H1 (cell line): ENCODE measurements around the gene MYG1. TPM values are rescaled to one million over a fixed set of nuclear protein-coding genes. Genes with fewer than 3 reads are reported as not detected.
A peak's percentile ranks its signal among the peaks of the same experiment; 100 is the strongest.

ENCODE experiments used
- CTCF ChIA-PET: fragments of 300-600 bp; sonication (Branson Sonifier 250); formaldehyde crosslinking; loops from one replicate; lab custom pipeline; 2021; ENCODE audit not compliant: partially characterized antibody; lab: Charles Lee
- POLR2A ChIA-PET: fragments of 300-600 bp; sonication (Branson Sonifier 250); formaldehyde crosslinking; loops from one replicate; lab custom pipeline; 2021; ENCODE audit warnings: inconsistent platforms; ENCODE audit not compliant: partially characterized antibody; lab: Charles Lee
- DNase-seq, 2 experiments: peaks; one replicate each; pipeline versions ENCODE4 v3.0.0 to v3.0.0-alpha.2; 2010 to 2022; ENCODE audit warnings: low spot score in 2 of 2, low read depth in 1 of 2, mixed read lengths in 1 of 2
- FAIRE-seq: peaks from 2 replicates; lab custom pipeline; 2011; peaks lifted over from hg19 to GRCh38; lab: Jason Lieb, UNC
- H2AFZ ChIP-seq: 2 replicates; pipeline ENCODE4 v1.8.1; 2012; ENCODE audit warnings: low read length, inconsistent platforms
- H2AK5ac ChIP-seq: 2 replicates; pipeline ENCODE4 v1.6.1; 2013; ENCODE audit warnings: low read depth, low read length
- H2BK120ac ChIP-seq: replicated peaks from 2 replicates; pipeline ENCODE3; 2013; ENCODE audit warnings: low read depth, low read length, inconsistent platforms
- H2BK12ac ChIP-seq: 2 replicates; pipeline ENCODE4 v1.6.1; 2013; ENCODE audit warnings: low read depth, low read length
- H2BK15ac ChIP-seq: 2 replicates; pipeline ENCODE4 v1.6.1; 2013; ENCODE audit warnings: low read length
- H2BK20ac ChIP-seq: 2 replicates; pipeline ENCODE4 v1.6.1; 2013; ENCODE audit warnings: low read length
- H2BK5ac ChIP-seq: 2 replicates; pipeline ENCODE4 v1.6.1; 2013; ENCODE audit warnings: low read depth, low read length
- H3K14ac ChIP-seq: 2 replicates; pipeline ENCODE4 v1.6.1; 2013; ENCODE audit warnings: inconsistent platforms; ENCODE audit not compliant: insufficient read length
- H3K18ac ChIP-seq: 2 replicates; pipeline ENCODE4 v1.6.1; 2013; ENCODE audit warnings: low read length; ENCODE audit errors: extremely low read depth
- H3K23ac ChIP-seq: 2 replicates; pipeline ENCODE4 v1.6.1; 2013; ENCODE audit warnings: inconsistent platforms; ENCODE audit not compliant: insufficient read length
- H3K23me2 ChIP-seq: 2 replicates; pipeline ENCODE4 v1.6.1; 2013; ENCODE audit warnings: low read depth, low read length
- H3K27ac ChIP-seq: 2 replicates; pipeline ENCODE4 v1.6.1; 2011; ENCODE audit warnings: low read depth, low read length, inconsistent platforms
- H3K27me3 ChIP-seq, 4 experiments: replicated peaks in 1 of 4; 1 replicate in 1 of 4; 2 replicates in 3 of 4; pipeline versions ENCODE4 v1.6.1 to v1.8.1; 2011 to 2013; ENCODE audit warnings: low read length in 3 of 4, mild to moderate bottlenecking in 3 of 4, inconsistent platforms in 2 of 4, mixed read lengths in 2 of 4, moderate library complexity in 1 of 4; ENCODE audit not compliant: control insufficient read depth in 3 of 4, insufficient read depth in 3 of 4; ENCODE audit errors: extremely low read depth in 1 of 4
- H3K36me3 ChIP-seq, 4 experiments: 2 replicates each; pipeline versions ENCODE4 v1.6.1 to v1.8.1; 2011 to 2013; ENCODE audit warnings: mild to moderate bottlenecking in 4 of 4, low read length in 3 of 4, moderate library complexity in 2 of 4, control low read depth in 1 of 4, inconsistent platforms in 1 of 4; ENCODE audit not compliant: insufficient read depth in 4 of 4, control insufficient read depth in 2 of 4
- H3K4ac ChIP-seq: replicated peaks from 2 replicates; pipeline ENCODE3; 2013; ENCODE audit warnings: low read length, low read depth, mixed read lengths, inconsistent platforms; ENCODE audit not compliant: insufficient read length
- H3K4me1 ChIP-seq, 4 experiments: replicated peaks in 1 of 4; 1 replicate in 1 of 4; 2 replicates in 3 of 4; pipeline versions ENCODE4 v1.6.1 to v1.8.1; 2011 to 2013; ENCODE audit warnings: low read length in 3 of 4, inconsistent platforms in 2 of 4, mixed read lengths in 1 of 4; ENCODE audit not compliant: insufficient read depth in 4 of 4, control insufficient read depth in 3 of 4
- H3K4me2 ChIP-seq, 2 experiments: 2 replicates each; pipeline versions ENCODE4 v1.6.1 to v1.8.1; 2011 to 2013; ENCODE audit warnings: low read depth in 2 of 2, low read length in 2 of 2, control low read depth in 1 of 2, inconsistent platforms in 1 of 2, mild to moderate bottlenecking in 1 of 2; ENCODE audit not compliant: insufficient read depth in 1 of 2
- H3K4me3 ChIP-seq, 4 experiments: fragments of 200-600, 300-600 bp in 1 of 4; sonication (generic), shearing (Covaris generic), sonication (Bioruptor Twin) in 1 of 4; 2 replicates each; pipeline versions ENCODE4 v1.5.1 to v1.8.1; 2011 to 2016; ENCODE audit warnings: low read length in 4 of 4, low read depth in 3 of 4, control low read depth in 2 of 4, inconsistent platforms in 2 of 4, mild to moderate bottlenecking in 2 of 4, mixed read lengths in 1 of 4, moderate library complexity in 1 of 4; ENCODE audit not compliant: insufficient read depth in 2 of 4; ENCODE audit errors: extremely low read depth in 1 of 4
- H3K56ac ChIP-seq: replicated peaks from 2 replicates; pipeline ENCODE3; 2013; ENCODE audit warnings: low read depth, mild to moderate bottlenecking, mixed read lengths, low read length, inconsistent platforms; ENCODE audit not compliant: insufficient read length
- H3K79me1 ChIP-seq: 2 replicates; pipeline ENCODE4 v1.6.1; 2013; ENCODE audit warnings: low read depth, low read length, control low read depth
- H3K79me2 ChIP-seq, 2 experiments: 2 replicates each; pipeline versions ENCODE4 v1.6.1 to v1.8.1; 2012 to 2013; ENCODE audit warnings: low read length in 2 of 2, mild to moderate bottlenecking in 2 of 2, inconsistent platforms in 1 of 2; ENCODE audit not compliant: insufficient read depth in 2 of 2, control insufficient read depth in 1 of 2
- H3K9ac ChIP-seq, 4 experiments: replicated peaks in 1 of 4; 1 replicate in 1 of 4; 2 replicates in 3 of 4; pipeline versions ENCODE4 v1.6.1 to v1.8.1; 2011 to 2013; ENCODE audit warnings: low read depth in 3 of 4, low read length in 3 of 4, control low read depth in 2 of 4, mild to moderate bottlenecking in 2 of 4, moderate library complexity in 2 of 4, inconsistent platforms in 1 of 4; ENCODE audit errors: extremely low read depth in 1 of 4
- H3K9me3 ChIP-seq, 2 experiments: 2 replicates each; pipeline versions ENCODE4 v1.6.1 to v1.8.1; 2012 to 2013; ENCODE audit warnings: mild to moderate bottlenecking in 2 of 2, moderate library complexity in 2 of 2, control low read depth in 1 of 2, inconsistent platforms in 1 of 2, low read depth in 1 of 2, low read length in 1 of 2, mixed read lengths in 1 of 2; ENCODE audit not compliant: insufficient read depth in 2 of 2
- H4K20me1 ChIP-seq, 2 experiments: replicated peaks in 1 of 2; 2 replicates each; pipeline versions ENCODE3 to v1.8.1; 2011 to 2013; ENCODE audit warnings: inconsistent platforms in 2 of 2, low read length in 2 of 2, mild to moderate bottlenecking in 1 of 2; ENCODE audit not compliant: insufficient read depth in 2 of 2, control insufficient read depth in 1 of 2
- H4K5ac ChIP-seq: 2 replicates; pipeline ENCODE4 v1.6.1; 2013; ENCODE audit warnings: low read length, low read depth, mixed read lengths, inconsistent platforms; ENCODE audit not compliant: insufficient read length
- H4K8ac ChIP-seq: 2 replicates; pipeline ENCODE4 v1.8.0; 2013; ENCODE audit warnings: mild to moderate bottlenecking, moderate library complexity, low read length, inconsistent platforms; ENCODE audit not compliant: insufficient read depth; ENCODE audit errors: extremely low read depth
- H4K91ac ChIP-seq: replicated peaks from 2 replicates; pipeline ENCODE3; 2013; ENCODE audit warnings: low read length, mixed read lengths, inconsistent platforms; ENCODE audit not compliant: insufficient read length
- ASH2L ChIP-seq: fragments of 200-600, 300-600 bp; sonication (generic); IDR thresholded peaks from one replicate; pipeline ENCODE4 v1.7.1; 2017; ENCODE audit warnings: low read length
- HDAC6 ChIP-seq: IDR thresholded peaks from one replicate; pipeline ENCODE4 v1.7.1; 2012; ENCODE audit warnings: low read depth, mild to moderate bottlenecking, inconsistent platforms, low read length, moderate library complexity
- KDM4A ChIP-seq: IDR thresholded peaks from one replicate; pipeline ENCODE4 v1.7.1; 2012; ENCODE audit warnings: low read depth, mild to moderate bottlenecking, moderate library complexity, low read length, inconsistent platforms; ENCODE audit not compliant: severe bottlenecking
- PHF8 ChIP-seq: fragments of 200-600 bp; sonication (generic); conservative IDR thresholded peaks from 2 replicates; pipeline ENCODE4 v1.7.1; 2012; ENCODE audit warnings: low read depth, mild to moderate bottlenecking, inconsistent platforms, low read length, moderate library complexity
- SRF ChIP-seq: IDR thresholded peaks from 2 replicates; pipeline ENCODE4 v1.6.1; 2011; ENCODE audit warnings: mild to moderate bottlenecking, low read depth, low read length, moderate library complexity
- SUZ12 ChIP-seq: fragments of 200-600 bp; sonication (generic); IDR thresholded peaks from 2 replicates; pipeline ENCODE4 v1.6.1; 2012; ENCODE audit warnings: mild to moderate bottlenecking, inconsistent platforms, low read length, moderate library complexity, mixed read lengths
- WGBS, 2 experiments: shearing (Covaris generic) in 1 of 2; methylation state at CpG; one replicate each; pipeline versions ENCODE4 v1.1.6 to v1.1.7; 2013 to 2015; ENCODE audit warnings: low lambda C conversion rate in 2 of 2, mixed read lengths in 2 of 2, inconsistent platforms in 1 of 2, low coverage in 1 of 2, missing lambda C conversion rate in 1 of 2; ENCODE audit not compliant: insufficient replicate concordance in 2 of 2, insufficient coverage in 1 of 2, insufficient read length in 1 of 2; ENCODE audit errors: extremely low coverage in 1 of 2, missing lambda C conversion rate in 1 of 2; 5-methylcytosine and 5-hydroxymethylcytosine counted together
- polyA plus RNA-seq, 7 experiments: library from polyadenylated mRNA; depleted of rRNA in 3 of 7; stranded (reverse) in 5 of 7; unstranded in 2 of 7; fragments of >200 nt in 5 of 7; fragments of 200-250 nt in 2 of 7; gene quantifications; 1 replicate in 5 of 7; 2 replicates in 1 of 7; 4 replicates in 1 of 7; pipeline versions ENCODE4 v1.2.1 to v1.2.3, GENCODE V29; 2011 to 2013; ENCODE audit warnings: missing spikeins in 2 of 7, mixed read lengths in 2 of 7
- total RNA-seq: library from RNA; stranded (reverse); fragmentation: NEBNext Ultra II Directional; extraction: Animal tissue kit (Norgen Biotek cat#: 25700); gene quantifications from 2 replicates; pipeline ENCODE4 v1.2.1, GENCODE V29; 2021

Gene MYG1
- total and polyA plus RNA-seq, 2 of the 8 experiments (the other 6 are each of a cell fraction or from before 2014, with no cell fraction given), result 83.3 to 104 TPM

DNA sequence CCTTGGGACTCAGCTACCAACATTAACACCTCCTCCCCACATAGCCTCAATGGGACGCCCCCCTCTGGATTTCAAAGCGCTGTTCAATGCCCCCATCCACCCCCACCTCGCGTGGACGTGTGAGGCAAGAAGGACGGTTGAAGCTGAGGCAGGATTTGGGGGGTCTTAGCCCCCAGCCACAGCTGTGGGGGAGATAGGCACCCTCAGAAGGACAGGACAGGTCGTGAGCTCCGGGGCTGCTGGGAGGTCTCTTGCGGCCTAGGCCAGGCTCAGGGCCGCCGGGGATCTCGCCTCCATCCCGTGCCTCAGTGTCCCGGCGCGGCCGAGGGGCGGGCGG lies 45.0 kb downstream of the MYG1 start:
- H3K27ac ChIP-seq, result no peak overlapping the region
- H2AK5ac ChIP-seq, result no peak overlapping the region
- H3K4ac ChIP-seq, result peak overlapping the region; percentile 32
- no peak overlapping the region for H2BK12ac ChIP-seq
- no peak for FAIRE-seq
- no peaks in the 10 kb centered on the region for H4K20me1 ChIP-seq
- H3K9ac ChIP-seq, result no peak overlapping the region
- no peaks in the 10 kb centered on the region for H3K79me1 ChIP-seq
- H2BK20ac ChIP-seq, result no peak overlapping the region
- WGBS, 2 experiments, result 7% methylated on average over 6 of the region's 19 CpGs; no CpG with 5 or more reads in 1 of the 2 experiments
- peak overlapping the region; percentile 92; the same call in 1 of the 2 replicates for H2BK15ac ChIP-seq
- H3K79me2 ChIP-seq, result no peaks in the 10 kb centered on the region
- ChIA-PET POLR2A (interaction anchor here (1.0 to 3.6 kb wide), 22 partner anchors 9 to 166 kb away, joined by 3 to 19 read pairs (median 5); partner anchors contain the start of genes AAAS, PFDN5, PRR13 and SP1), CTCF (interaction anchor here (0.6 to 21.3 kb wide), 14 partner anchors 8 to 133 kb away, joined by 3 to 381 read pairs (median 5); partner anchors contain the start of genes AAAS, PFDN5, SP1 and SP7)
- H3K4me3 ChIP-seq, result peak overlapping the region; percentile 21 to 80 (median 33); a peak in 7 of 8 replicates
- peak overlapping the region; percentile 76 for H3K18ac ChIP-seq
- no peaks in the 10 kb centered on the region for H3K9me3 ChIP-seq
- H4K91ac ChIP-seq, result no peak overlapping the region
- no peak overlapping the region for H3K56ac ChIP-seq
- 0 out of 2 replicates have a peak overlapping the region, but pooled peaks have one; percentile 13 for H2BK5ac ChIP-seq
- peak overlapping the region; percentile 34 to 96 for H3K4me2 ChIP-seq
- peaks cover 3% of the 10 kb centered on the region; the same call in 1 of the 2 replicates for H3K23me2 ChIP-seq
- H2BK120ac ChIP-seq, result no peak overlapping the region
- peak overlapping the region; percentile 45; the same call in 1 of the 2 replicates for H4K8ac ChIP-seq
- H3K14ac ChIP-seq, result no peak overlapping the region
- peak overlapping the region; percentile 100 for H2AFZ ChIP-seq
- H3K4me1 ChIP-seq, result peaks cover 0 to 15% (median 8%) of the 10 kb centered on the region in 4 experiments; a peak in 5 of 7 replicates
- H3K36me3 ChIP-seq, result no peaks in the 10 kb centered on the region
- H3K23ac ChIP-seq, result no peak overlapping the region
- peak in 1 of 2 experiments; percentile 51 for DNase-seq
- H4K5ac ChIP-seq, result no peak overlapping the region
- TF ChIP-seq HDAC6 (no peak), ASH2L (no peak), PHF8 (0 out of 2 replicates have a peak, but pooled peaks have one; percentile 7), SRF (no peak), SUZ12 (peak; percentile 13; the same call in 1 of the 2 replicates), KDM4A (peak; percentile 2)
- peaks cover 3 to 13% (median 8%) of the 10 kb centered on the region in 4 experiments; a peak in 4 of 7 replicates for H3K27me3 ChIP-seq
